GM12865 (cell line): Measurements from ENCODE around the gene CASP10.

Source experiments
- DNase-seq: peaks from one replicate; pipeline ENCODE4 v3.0.0; 2010; ENCODE audit warnings: low read depth
- H3K4me3 ChIP-seq: 2 replicates; pipeline ENCODE4 v1.5.1; 2011; ENCODE audit warnings: mild to moderate bottlenecking, low read depth, low read length, control low read depth
- CTCF ChIP-seq: IDR thresholded peaks from 2 replicates; pipeline ENCODE4 v1.5.1; 2011; ENCODE audit warnings: low read length, control low read depth, low read depth, inconsistent platforms; ENCODE audit not compliant: insufficient read depth; ENCODE audit errors: missing control alignments

Gene CASP10

DNA sequence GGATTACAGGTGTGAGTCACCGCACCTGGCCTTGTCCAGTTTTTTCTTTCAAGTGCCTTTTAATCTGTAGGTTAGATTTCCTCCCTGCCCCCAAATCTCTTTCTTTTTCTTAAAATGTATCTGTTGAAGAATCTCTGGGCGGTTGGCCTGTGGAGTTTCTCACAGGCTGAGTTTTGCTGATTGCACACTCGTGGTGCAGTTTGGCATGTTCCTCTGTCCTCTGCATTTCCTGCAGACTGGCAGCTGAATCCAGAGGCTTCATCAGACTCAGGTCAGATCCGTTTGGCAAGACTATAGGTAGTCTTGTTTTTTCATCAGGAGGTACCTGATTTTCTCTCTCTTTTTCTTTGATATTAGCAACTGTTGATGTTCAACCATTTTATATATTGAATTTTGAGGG is 5.5 kb downstream of the CASP10 start:
- no peak for TF ChIP-seq CTCF
- no peak for DNase-seq
- H3K4me3 ChIP-seq: no peak overlapping the region

DNA sequence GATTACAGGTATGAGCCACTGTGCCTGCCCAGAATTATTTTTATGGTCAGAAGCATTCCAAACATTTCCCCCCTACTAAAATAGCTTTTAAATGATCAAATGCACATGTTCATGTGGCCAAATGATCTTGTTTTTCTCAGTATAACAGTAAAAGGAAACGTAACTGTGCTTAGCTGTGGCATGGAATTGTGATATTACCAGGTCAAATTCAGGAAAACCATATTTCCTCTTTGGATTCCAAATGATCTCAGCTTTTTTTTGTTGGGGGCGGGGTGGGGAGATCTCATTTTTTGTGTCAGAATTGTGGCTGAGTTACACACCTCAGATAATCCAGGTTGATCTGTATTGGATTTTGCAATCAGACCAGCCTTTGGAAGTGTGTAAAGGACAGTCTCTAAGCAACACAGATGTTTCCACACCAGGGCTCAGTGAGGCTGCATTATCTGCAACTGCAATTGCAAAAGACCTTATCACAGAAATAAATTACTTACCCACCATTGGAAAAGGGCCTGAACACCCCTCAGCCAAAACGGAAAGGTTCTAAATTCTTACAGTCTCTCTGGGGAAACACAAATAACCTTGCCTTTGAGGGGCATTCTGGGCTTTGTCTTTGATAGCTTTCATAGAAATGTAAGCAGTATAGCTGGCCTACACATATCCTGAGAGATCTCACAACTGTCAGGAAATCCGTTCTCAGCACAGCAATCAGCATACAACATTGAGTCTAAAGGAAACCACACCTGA is 8.4 kb downstream of the CASP10 start:
- no peak overlapping the region for H3K4me3 ChIP-seq
- DNase-seq: peak; percentile 68
- TF ChIP-seq CTCF: no peak

DNA sequence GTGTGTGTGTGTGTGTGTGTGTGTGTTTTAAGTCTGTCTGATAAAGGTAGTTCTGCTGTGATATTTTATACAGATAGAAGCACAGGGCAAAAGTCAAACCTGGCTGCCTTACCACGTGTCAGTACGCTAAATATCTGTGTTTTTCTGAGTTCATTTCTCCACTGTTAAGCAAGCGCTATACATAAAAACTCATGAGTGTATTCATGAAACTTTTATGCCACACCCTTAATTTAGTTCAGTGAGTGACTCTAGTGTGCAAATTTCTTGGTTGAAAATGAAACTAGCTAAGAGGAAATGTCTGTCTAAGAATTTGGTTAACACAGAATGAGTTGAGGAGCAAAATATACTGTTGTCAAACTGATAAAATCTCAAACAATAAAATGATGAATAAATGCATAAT is 11.2 kb downstream of the CASP10 start:
- no peak for TF ChIP-seq CTCF
- DNase-seq: peak; percentile 73

DNA sequence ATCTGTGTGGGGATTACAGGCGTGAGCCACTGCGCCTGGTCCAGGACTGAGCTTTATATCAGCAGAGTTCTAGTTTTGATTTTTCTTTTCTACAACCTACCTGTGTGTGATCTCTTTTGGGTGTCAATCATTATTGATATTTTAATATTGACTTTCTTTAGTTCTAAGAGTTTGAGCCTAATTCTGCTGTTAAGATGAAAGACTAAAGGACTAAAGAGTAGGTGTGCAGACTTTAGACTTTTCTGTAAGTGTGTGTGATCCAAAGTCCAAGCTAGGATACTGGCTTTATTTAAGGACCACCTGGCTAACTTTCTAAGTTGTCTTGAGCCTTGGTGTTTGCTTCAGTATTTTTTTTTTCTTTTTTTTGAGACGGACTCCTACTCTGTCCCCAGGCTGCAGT is 12.4 kb downstream of the CASP10 start:
- no peak overlapping the region for H3K4me3 ChIP-seq
- DNase-seq: no peak
- TF ChIP-seq CTCF: no peak

More for the DNA sequence above, 11.2 kb downstream of the CASP10 start:
- no peak overlapping the region for H3K4me3 ChIP-seq

- TF ChIP-seq CTCF: no peak
- DNase-seq: no peak
- no peak overlapping the region for H3K4me3 ChIP-seq
Measured at GRCh38 chr2:201196003-201196402, 13.1 kb downstream of the CASP10 start.

DNA sequence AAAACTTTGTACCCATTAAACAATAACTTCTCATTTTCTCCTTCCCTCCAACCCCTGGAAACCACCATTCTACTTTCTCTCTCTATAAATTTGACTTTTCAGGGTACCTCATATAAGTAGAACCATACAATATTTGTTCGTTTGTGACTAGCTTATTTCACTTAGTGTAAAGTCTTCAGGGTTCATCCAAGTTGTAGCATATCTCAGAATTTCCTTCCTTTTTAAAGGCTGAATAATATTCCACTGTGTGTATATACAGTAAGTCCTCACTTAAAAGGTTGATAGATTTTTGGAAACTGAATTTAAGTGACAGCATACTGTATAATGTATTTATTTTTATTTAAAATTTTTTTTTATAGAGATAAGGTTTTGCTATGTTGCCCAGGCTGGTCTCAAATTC is 13.9 kb downstream of the CASP10 start:
- H3K4me3 ChIP-seq: no peak overlapping the region
- no peak for DNase-seq
- no peak for TF ChIP-seq CTCF

GRCh38 chr2:201197781-201198180 is 14.8 kb downstream of the CASP10 start:
- DNase-seq: no peak
- H3K4me3 ChIP-seq: no peak overlapping the region
- TF ChIP-seq CTCF: no peak
